Measurements from ENCODE around the gene ARV1.

ARV1 gene

GRCh38 chr1:230957580-230957989, 21.3 kb upstream of the ARV1 start:
- Mint-ChIP-seq H3K27me3 (no peaks in the 10 kb centered on the region), H3K36me3 (ENCODE audit: insufficient read depth) (peaks cover 44% of the 10 kb centered on the region), H3K4me1 (peaks cover 27% of the 10 kb centered on the region), H3K4me3 (no peak overlapping the region), H3K9me3 (no peaks in the 10 kb centered on the region), H3K27ac (ENCODE audit: low read depth) (no peak overlapping the region)
- no peak for ATAC-seq (replicated peaks; ENCODE audit: extremely low read depth, poor library complexity, severe bottlenecking)
- DNase-seq (ENCODE audit: low spot score in 2 of 2) = no peak

- no peaks in the 10 kb centered on the region for H3K9me3 Mint-ChIP-seq
- no peak for ATAC-seq (replicated peaks; ENCODE audit: extremely low read depth, poor library complexity, severe bottlenecking)
- H3K4me3 Mint-ChIP-seq = no peak overlapping the region
- H3K36me3 Mint-ChIP-seq (ENCODE audit: insufficient read depth) = peaks cover 42% of the 10 kb centered on the region
- H3K27ac Mint-ChIP-seq (ENCODE audit: low read depth) = no peak overlapping the region
- peaks cover 34% of the 10 kb centered on the region for H3K4me1 Mint-ChIP-seq
- DNase-seq (ENCODE audit: low spot score in 2 of 2) = no peak
- H3K27me3 Mint-ChIP-seq = no peaks in the 10 kb centered on the region
These were observed 20.5 kb upstream of the ARV1 start for GRCh38 chr1:230958370-230958769.

- no peaks in the 10 kb centered on the region for H3K9me3 Mint-ChIP-seq
- no peak overlapping the region for H3K4me3 Mint-ChIP-seq
- peaks cover 62% of the 10 kb centered on the region for H3K4me1 Mint-ChIP-seq
- peaks cover 10% of the 10 kb centered on the region for H3K36me3 Mint-ChIP-seq (ENCODE audit: insufficient read depth)
- peak overlapping the region; percentile 4 for H3K27ac Mint-ChIP-seq (ENCODE audit: low read depth)
- ATAC-seq (replicated peaks; ENCODE audit: extremely low read depth, poor library complexity, severe bottlenecking) = no peak
- no peak for DNase-seq (ENCODE audit: low spot score in 2 of 2)
- H3K27me3 Mint-ChIP-seq = no peaks in the 10 kb centered on the region
These were observed 14.0 kb upstream of the ARV1 start for GRCh38 chr1:230964896-230965295.

GRCh38 chr1:230965535-230965934, 13.4 kb upstream of the ARV1 start:
- H3K4me1 Mint-ChIP-seq = peaks cover 62% of the 10 kb centered on the region
- no peak overlapping the region for H3K4me3 Mint-ChIP-seq

GRCh38 chr1:230966358-230966873, 12.5 kb upstream of the ARV1 start:
- Mint-ChIP-seq H3K27me3 (no peaks in the 10 kb centered on the region), H3K36me3 (ENCODE audit: insufficient read depth) (peaks cover 6% of the 10 kb centered on the region), H3K27ac (ENCODE audit: low read depth) (no peak overlapping the region), H3K4me3 (no peak overlapping the region), H3K9me3 (no peaks in the 10 kb centered on the region), H3K4me1 (peaks cover 64% of the 10 kb centered on the region)
- DNase-seq (ENCODE audit: low spot score in 2 of 2) (no peak), ATAC-seq (replicated peaks; ENCODE audit: extremely low read depth, poor library complexity, severe bottlenecking) (no peak)

More at GRCh38 chr1:230965535-230965934, 13.4 kb upstream of the ARV1 start:
- no peak for DNase-seq (ENCODE audit: low spot score in 2 of 2)
- no peaks in the 10 kb centered on the region for H3K9me3 Mint-ChIP-seq
- H3K27me3 Mint-ChIP-seq = no peaks in the 10 kb centered on the region
- no peak for ATAC-seq (replicated peaks; ENCODE audit: extremely low read depth, poor library complexity, severe bottlenecking)
- H3K27ac Mint-ChIP-seq (ENCODE audit: low read depth) = peak overlapping the region; percentile 4
- H3K36me3 Mint-ChIP-seq (ENCODE audit: insufficient read depth) = peaks cover 9% of the 10 kb centered on the region

- H3K4me3 Mint-ChIP-seq = no peak overlapping the region
- no peak overlapping the region for H3K27ac Mint-ChIP-seq (ENCODE audit: low read depth)
- ATAC-seq (replicated peaks; ENCODE audit: extremely low read depth, poor library complexity, severe bottlenecking) = no peak
- no peak for DNase-seq (ENCODE audit: low spot score in 2 of 2)
- H3K27me3 Mint-ChIP-seq = no peaks in the 10 kb centered on the region
- H3K36me3 Mint-ChIP-seq (ENCODE audit: insufficient read depth) = peaks cover 11% of the 10 kb centered on the region
- no peaks in the 10 kb centered on the region for H3K9me3 Mint-ChIP-seq
- H3K4me1 Mint-ChIP-seq = peaks cover 61% of the 10 kb centered on the region
These were observed 8.5 kb upstream of the ARV1 start for GRCh38 chr1:230970432-230970831.

GRCh38 chr1:230971771-230972170, 7.1 kb upstream of the ARV1 start:
- ATAC-seq (replicated peaks; ENCODE audit: extremely low read depth, poor library complexity, severe bottlenecking) (no peak), DNase-seq (ENCODE audit: low spot score in 2 of 2) (no peak)
- H3K9me3 Mint-ChIP-seq = no peaks in the 10 kb centered on the region
- peak overlapping the region; percentile 34 for H3K4me3 Mint-ChIP-seq
- peaks cover 72% of the 10 kb centered on the region for H3K4me1 Mint-ChIP-seq
- peaks cover 11% of the 10 kb centered on the region for H3K36me3 Mint-ChIP-seq (ENCODE audit: insufficient read depth)
- no peaks in the 10 kb centered on the region for H3K27me3 Mint-ChIP-seq
- H3K27ac Mint-ChIP-seq (ENCODE audit: low read depth) = peak overlapping the region; percentile 17

GRCh38 chr1:230972855-230973271, 6.0 kb upstream of the ARV1 start:
- no peaks in the 10 kb centered on the region for H3K27me3 Mint-ChIP-seq
- peak overlapping the region; percentile 58 for H3K27ac Mint-ChIP-seq (ENCODE audit: low read depth)
- peak overlapping the region; percentile 63 for H3K4me3 Mint-ChIP-seq
- peak; percentile 19 to 62 for DNase-seq (ENCODE audit: low spot score in 2 of 2)
- H3K36me3 Mint-ChIP-seq (ENCODE audit: insufficient read depth) = peaks cover 17% of the 10 kb centered on the region
- H3K4me1 Mint-ChIP-seq = peaks cover 82% of the 10 kb centered on the region
- no peaks in the 10 kb centered on the region for H3K9me3 Mint-ChIP-seq
- peak; percentile 82 for ATAC-seq (replicated peaks; ENCODE audit: extremely low read depth, poor library complexity, severe bottlenecking)

- peaks cover 17% of the 10 kb centered on the region for H3K36me3 Mint-ChIP-seq (ENCODE audit: insufficient read depth)
- no peaks in the 10 kb centered on the region for H3K27me3 Mint-ChIP-seq
- H3K4me1 Mint-ChIP-seq = peaks cover 59% of the 10 kb centered on the region
- ATAC-seq (replicated peaks; ENCODE audit: extremely low read depth, poor library complexity, severe bottlenecking) (no peak), DNase-seq (ENCODE audit: low spot score in 2 of 2) (no peak)
- peak overlapping the region; percentile 42 for H3K4me3 Mint-ChIP-seq
- peak overlapping the region; percentile 57 for H3K27ac Mint-ChIP-seq (ENCODE audit: low read depth)
- no peaks in the 10 kb centered on the region for H3K9me3 Mint-ChIP-seq
These were observed 3.3 kb upstream of the ARV1 start for GRCh38 chr1:230975636-230976035.

- no peak for DNase-seq (ENCODE audit: low spot score in 2 of 2)
- ATAC-seq (replicated peaks; ENCODE audit: extremely low read depth, poor library complexity, severe bottlenecking) = no peak
- Mint-ChIP-seq H3K9me3 (no peaks in the 10 kb centered on the region), H3K4me1 (peaks cover 55% of the 10 kb centered on the region), H3K36me3 (ENCODE audit: insufficient read depth) (peaks cover 17% of the 10 kb centered on the region), H3K27ac (ENCODE audit: low read depth) (peak overlapping the region; percentile 57), H3K4me3 (peak overlapping the region; percentile 42), H3K27me3 (no peaks in the 10 kb centered on the region)
These were observed 2.5 kb upstream of the ARV1 start for GRCh38 chr1:230976360-230976759.

- DNase-seq (ENCODE audit: low spot score in 2 of 2) (peak; percentile 16 to 27), ATAC-seq (replicated peaks; ENCODE audit: extremely low read depth, poor library complexity, severe bottlenecking) (peak; percentile 29)
- peaks cover 48% of the 10 kb centered on the region for H3K4me1 Mint-ChIP-seq
- H3K27me3 Mint-ChIP-seq = no peaks in the 10 kb centered on the region
- no peak overlapping the region for H3K4me3 Mint-ChIP-seq
- peaks cover 17% of the 10 kb centered on the region for H3K36me3 Mint-ChIP-seq (ENCODE audit: insufficient read depth)
- peak overlapping the region; percentile 95 for H3K27ac Mint-ChIP-seq (ENCODE audit: low read depth)
- H3K9me3 Mint-ChIP-seq = no peaks in the 10 kb centered on the region
These were observed 1.8 kb upstream of the ARV1 start for GRCh38 chr1:230976825-230977747.

- H3K9me3 Mint-ChIP-seq = no peaks in the 10 kb centered on the region
- ATAC-seq (replicated peaks; ENCODE audit: extremely low read depth, poor library complexity, severe bottlenecking) = no peak
- H3K27me3 Mint-ChIP-seq = no peaks in the 10 kb centered on the region
- H3K4me3 Mint-ChIP-seq = no peak overlapping the region
- peak overlapping the region; percentile 95 for H3K27ac Mint-ChIP-seq (ENCODE audit: low read depth)
- DNase-seq (ENCODE audit: low spot score in 2 of 2) = peak in 1 of 2 donors; percentile 14
- peaks cover 16% of the 10 kb centered on the region for H3K36me3 Mint-ChIP-seq (ENCODE audit: insufficient read depth)
- peaks cover 39% of the 10 kb centered on the region for H3K4me1 Mint-ChIP-seq
These were observed 968 bp upstream of the ARV1 start for GRCh38 chr1:230977761-230978490.
